Endodermal cell (in vitro differentiated cells): Measurements from ENCODE around the gene DYNC1I1. TPM values are rescaled to one million over a fixed set of nuclear protein-coding genes. Genes with fewer than 3 reads are reported as not detected.

Experiments used
- DNase-seq: peaks from one replicate; pipeline ENCODE4 v3.0.0-alpha.2; 2017
- H3K27ac ChIP-seq: 2 replicates; pipeline ENCODE4 v1.5.1; 2013; ENCODE audit warnings: mild to moderate bottlenecking, low read depth, low read length, moderate library complexity
- H3K27me3 ChIP-seq: 2 replicates; pipeline ENCODE4 v1.6.1; 2013; ENCODE audit warnings: mild to moderate bottlenecking, low read length, moderate library complexity; ENCODE audit not compliant: insufficient read depth, control insufficient read depth, poor library complexity, severe bottlenecking
- H3K36me3 ChIP-seq: 2 replicates; pipeline ENCODE4 v1.7.0; 2013; ENCODE audit warnings: mild to moderate bottlenecking, low read length, moderate library complexity; ENCODE audit not compliant: control insufficient read depth, insufficient read depth
- H3K4me1 ChIP-seq: one replicate; pipeline ENCODE4 v1.7.0; 2013; ENCODE audit warnings: low read length; ENCODE audit not compliant: control insufficient read depth, insufficient read depth
- H3K4me3 ChIP-seq: 2 replicates; pipeline ENCODE4 v1.5.1; 2013; ENCODE audit warnings: mild to moderate bottlenecking, low read length, moderate library complexity
- H3K9ac ChIP-seq: 2 replicates; pipeline ENCODE4 v1.6.1; 2013; ENCODE audit warnings: mild to moderate bottlenecking, low read length, moderate library complexity; ENCODE audit not compliant: poor library complexity, severe bottlenecking; ENCODE audit errors: extremely low read depth
- H3K9me3 ChIP-seq: 2 replicates; pipeline ENCODE4 v1.6.1; 2013; ENCODE audit warnings: mild to moderate bottlenecking, low read length, moderate library complexity; ENCODE audit not compliant: control insufficient read depth
- H3K27ac Mint-ChIP-seq: 2 replicates; pipeline ENCODE4 v1.8.0; 2020; ENCODE audit warnings: mixed read lengths
- H3K27me3 Mint-ChIP-seq: 2 replicates; pipeline ENCODE4 v1.8.0; 2021; ENCODE audit warnings: mild to moderate bottlenecking, mixed read lengths; ENCODE audit not compliant: insufficient read depth
- H3K36me3 Mint-ChIP-seq: 2 replicates; pipeline ENCODE4 v1.8.0; 2020; ENCODE audit warnings: low read depth, mixed read lengths
- H3K4me1 Mint-ChIP-seq: 2 replicates; pipeline ENCODE4 v1.8.0; 2020; ENCODE audit warnings: mixed read lengths
- H3K4me3 Mint-ChIP-seq: 2 replicates; pipeline ENCODE4 v1.8.0; 2020; ENCODE audit warnings: mild to moderate bottlenecking, moderate library complexity, mixed read lengths
- H3K9me3 Mint-ChIP-seq: 2 replicates; pipeline ENCODE4 v1.8.0; 2020; ENCODE audit warnings: mild to moderate bottlenecking, mixed read lengths
- WGBS, 2 experiments: methylation state at CpG; one replicate each; pipeline versions ENCODE4 v1.1.5 to v1.1.7; 2013; ENCODE audit warnings: missing lambda C conversion rate in 2 of 2, mixed read lengths in 1 of 2; ENCODE audit not compliant: insufficient coverage in 1 of 2, insufficient read length in 1 of 2; 5-methylcytosine and 5-hydroxymethylcytosine counted together
- total RNA-seq, 2 donors: library from RNA; stranded (reverse); fragmentation: NEBNext Ultra II Directional in 1 of 2; extraction: Animal tissue kit (Norgen Biotek cat#: 25700) in 1 of 2; gene quantifications; 2 replicates in 1 of 2; 3 replicates in 1 of 2; pipeline ENCODE4 v1.2.1, GENCODE V29; 2021
- TF ChIP-seq, protein P1 (sequence below): fragments of 200-600 bp; sonication (generic); conservative IDR thresholded peaks from 2 replicates; pipeline ENCODE4 v1.5.0; 2021; ENCODE audit warnings: antibody characterized with exemption, mild to moderate bottlenecking

Gene DYNC1I1
- total RNA-seq, 2 donors from 2014 or later, result 6.5 to 7.2 TPM

GRCh38 chr7:96040250-96040772, 268.0 kb downstream of the DYNC1I1 start:
- H3K27ac Mint-ChIP-seq, result no peak overlapping the region
- no peak overlapping the region for H3K27ac ChIP-seq

GRCh38 chr7:96041171-96041570, 268.8 kb downstream of the DYNC1I1 start:
- no peaks in the 10 kb centered on the region for H3K27me3 Mint-ChIP-seq
- 97 to 100% methylated on average over 1 of the region's 1 CpG for WGBS, 2 experiments
- no peaks in the 10 kb centered on the region for H3K36me3 Mint-ChIP-seq
- peaks cover 3% of the 10 kb centered on the region for H3K4me1 Mint-ChIP-seq
- Histone ChIP-seq H3K27ac (no peak overlapping the region), H3K4me1 (no peaks in the 10 kb centered on the region), H3K4me3 (no peak overlapping the region), H3K9ac (no peak overlapping the region), H3K27me3 (no peaks in the 10 kb centered on the region), H3K9me3 (no peaks in the 10 kb centered on the region), H3K36me3 (no peaks in the 10 kb centered on the region)
- H3K4me3 Mint-ChIP-seq, result no peak overlapping the region
- DNase-seq, result no peak
- TF ChIP-seq, protein P1, sequence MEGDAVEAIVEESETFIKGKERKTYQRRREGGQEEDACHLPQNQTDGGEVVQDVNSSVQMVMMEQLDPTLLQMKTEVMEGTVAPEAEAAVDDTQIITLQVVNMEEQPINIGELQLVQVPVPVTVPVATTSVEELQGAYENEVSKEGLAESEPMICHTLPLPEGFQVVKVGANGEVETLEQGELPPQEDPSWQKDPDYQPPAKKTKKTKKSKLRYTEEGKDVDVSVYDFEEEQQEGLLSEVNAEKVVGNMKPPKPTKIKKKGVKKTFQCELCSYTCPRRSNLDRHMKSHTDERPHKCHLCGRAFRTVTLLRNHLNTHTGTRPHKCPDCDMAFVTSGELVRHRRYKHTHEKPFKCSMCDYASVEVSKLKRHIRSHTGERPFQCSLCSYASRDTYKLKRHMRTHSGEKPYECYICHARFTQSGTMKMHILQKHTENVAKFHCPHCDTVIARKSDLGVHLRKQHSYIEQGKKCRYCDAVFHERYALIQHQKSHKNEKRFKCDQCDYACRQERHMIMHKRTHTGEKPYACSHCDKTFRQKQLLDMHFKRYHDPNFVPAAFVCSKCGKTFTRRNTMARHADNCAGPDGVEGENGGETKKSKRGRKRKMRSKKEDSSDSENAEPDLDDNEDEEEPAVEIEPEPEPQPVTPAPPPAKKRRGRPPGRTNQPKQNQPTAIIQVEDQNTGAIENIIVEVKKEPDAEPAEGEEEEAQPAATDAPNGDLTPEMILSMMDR, result no peak
- H3K27ac Mint-ChIP-seq, result no peak overlapping the region
- H3K9me3 Mint-ChIP-seq, result no peaks in the 10 kb centered on the region

More at GRCh38 chr7:96040250-96040772, 268.0 kb downstream of the DYNC1I1 start:
- no peaks in the 10 kb centered on the region for H3K4me1 ChIP-seq
- TF ChIP-seq, protein P1, result no peak
- Mint-ChIP-seq H3K36me3 (no peaks in the 10 kb centered on the region), H3K27me3 (no peaks in the 10 kb centered on the region), H3K4me3 (no peak overlapping the region), H3K9me3 (no peaks in the 10 kb centered on the region), H3K4me1 (peaks cover 3% of the 10 kb centered on the region)
- DNase-seq, result no peak
- H3K9ac ChIP-seq, result no peak overlapping the region
- no peaks in the 10 kb centered on the region for H3K9me3 ChIP-seq
- no peaks in the 10 kb centered on the region for H3K27me3 ChIP-seq
- no peaks in the 10 kb centered on the region for H3K36me3 ChIP-seq
- no peak overlapping the region for H3K4me3 ChIP-seq
- 79 to 82% methylated on average over 2 to 3 of the region's 3 CpGs for WGBS, 2 experiments

DNA sequence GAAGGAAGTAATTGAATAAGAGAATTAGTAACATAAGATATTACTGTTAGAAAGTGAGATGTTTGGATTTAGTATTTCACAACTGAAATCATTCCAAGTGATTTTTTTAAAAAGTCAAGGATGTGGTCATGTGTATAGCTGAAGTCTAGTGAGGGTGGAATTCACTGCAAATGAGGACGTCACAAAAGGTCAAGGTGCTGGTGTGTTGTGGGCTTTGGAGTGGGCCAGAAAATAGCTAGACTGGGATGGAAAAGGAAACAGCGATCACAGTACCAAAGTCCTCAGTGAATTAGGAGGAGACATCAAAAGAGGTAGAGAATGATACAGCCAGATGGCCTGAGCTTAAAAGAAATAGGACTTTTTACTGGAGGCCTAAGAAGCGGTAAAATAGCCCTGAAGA, 272.8 kb downstream of the DYNC1I1 start:
- H3K9me3 Mint-ChIP-seq, result no peaks in the 10 kb centered on the region
- H3K9ac ChIP-seq, result no peak overlapping the region
- no peak overlapping the region for H3K4me3 Mint-ChIP-seq
- H3K4me1 ChIP-seq, result no peaks in the 10 kb centered on the region
- no peaks in the 10 kb centered on the region for H3K27me3 Mint-ChIP-seq
- H3K4me1 Mint-ChIP-seq, result peaks cover 3% of the 10 kb centered on the region
- no peak overlapping the region for H3K27ac Mint-ChIP-seq
- no peak overlapping the region for H3K4me3 ChIP-seq
- 92 to 100% methylated on average over 3 of the region's 3 CpGs for WGBS, 2 experiments
- H3K27me3 ChIP-seq, result no peaks in the 10 kb centered on the region
- no peak for DNase-seq
- H3K36me3 ChIP-seq, result no peaks in the 10 kb centered on the region
- no peaks in the 10 kb centered on the region for H3K36me3 Mint-ChIP-seq
- TF ChIP-seq, protein P1, result no peak
- no peaks in the 10 kb centered on the region for H3K9me3 ChIP-seq
- H3K27ac ChIP-seq, result no peak overlapping the region
